Effector CD8-positive, alpha-beta T cell (primary cell): ENCODE data around the gene DNAAF3.
"Not testable (repeated sequence)": the region's sequence is repeated elsewhere in the genome, so short reads cannot be mapped to it uniquely, and the experiment has no call there.

ENCODE experiments used
- DNase-seq: peaks from one replicate; lab custom pipeline; 2025; lab: John Stamatoyannopoulos, UW

DNAAF3 gene

GRCh38 chr19:55175117-55175867 is 8.9 kb upstream of the DNAAF3 start:
- DNase-seq, result no peak

- no peak for DNase-seq
Measured at GRCh38 chr19:55174425-55175116, 8.2 kb upstream of the DNAAF3 start.

- DNase-seq, result peak; percentile 16
Measured at GRCh38 chr19:55173714-55174409, 7.4 kb upstream of the DNAAF3 start.

- no peak for DNase-seq
Measured at GRCh38 chr19:55173186-55173713, 6.8 kb upstream of the DNAAF3 start.

- DNase-seq, result no peak
Measured at GRCh38 chr19:55172741-55173140, 6.3 kb upstream of the DNAAF3 start.

GRCh38 chr19:55172318-55172717 is 5.9 kb upstream of the DNAAF3 start:
- DNase-seq, result not testable (repeated sequence)

GRCh38 chr19:55171440-55171839 is 5.0 kb upstream of the DNAAF3 start:
- no peak for DNase-seq

- DNase-seq, result no peak
Measured at GRCh38 chr19:55169136-55169535, 2.7 kb upstream of the DNAAF3 start.

GRCh38 chr19:55165952-55166529 is 372 bp downstream of the DNAAF3 start:
- no peak for DNase-seq

- DNase-seq, result no peak
Measured at GRCh38 chr19:55161571-55162322, 4.7 kb downstream of the DNAAF3 start.

- DNase-seq, result no peak
Measured at GRCh38 chr19:55160986-55161365, 5.4 kb downstream of the DNAAF3 start.

GRCh38 chr19:55160128-55160985 is 6.1 kb downstream of the DNAAF3 start:
- peak; percentile 82 for DNase-seq

GRCh38 chr19:55158848-55159749 is 7.3 kb downstream of the DNAAF3 start:
- DNase-seq, result no peak

- no peak for DNase-seq
Measured at GRCh38 chr19:55158423-55158822, 8.0 kb downstream of the DNAAF3 start.

GRCh38 chr19:55157064-55157908 is 9.1 kb downstream of the DNAAF3 start, which contains the start of gene TNNI3:
TSS of gene TNNI3 (minus strand) at chr19:55157732. CDS start at chr19:55157589, 143 bp downstream.
- DNase-seq, result no peak

GRCh38 chr19:55156202-55157063 is 10.0 kb downstream of the DNAAF3 start:
- DNase-seq, result peak; percentile 9

- not testable (repeated sequence) for DNase-seq
Measured at GRCh38 chr19:55155784-55156183, 10.6 kb downstream of the DNAAF3 start.
